ENCODE data around the gene SRGN. TPM values are rescaled to one million over a fixed set of nuclear protein-coding genes. Genes with fewer than 3 reads are reported as not detected.
A peak's percentile ranks its signal among the peaks of the same experiment; 100 is the strongest.

The SRGN gene
- total and polyA plus RNA-seq, 2 of the 13 experiments (the other 11 are each of a cell fraction or from before 2014, with no cell fraction given) = 0.09 TPM; not detected in 1

DNA sequence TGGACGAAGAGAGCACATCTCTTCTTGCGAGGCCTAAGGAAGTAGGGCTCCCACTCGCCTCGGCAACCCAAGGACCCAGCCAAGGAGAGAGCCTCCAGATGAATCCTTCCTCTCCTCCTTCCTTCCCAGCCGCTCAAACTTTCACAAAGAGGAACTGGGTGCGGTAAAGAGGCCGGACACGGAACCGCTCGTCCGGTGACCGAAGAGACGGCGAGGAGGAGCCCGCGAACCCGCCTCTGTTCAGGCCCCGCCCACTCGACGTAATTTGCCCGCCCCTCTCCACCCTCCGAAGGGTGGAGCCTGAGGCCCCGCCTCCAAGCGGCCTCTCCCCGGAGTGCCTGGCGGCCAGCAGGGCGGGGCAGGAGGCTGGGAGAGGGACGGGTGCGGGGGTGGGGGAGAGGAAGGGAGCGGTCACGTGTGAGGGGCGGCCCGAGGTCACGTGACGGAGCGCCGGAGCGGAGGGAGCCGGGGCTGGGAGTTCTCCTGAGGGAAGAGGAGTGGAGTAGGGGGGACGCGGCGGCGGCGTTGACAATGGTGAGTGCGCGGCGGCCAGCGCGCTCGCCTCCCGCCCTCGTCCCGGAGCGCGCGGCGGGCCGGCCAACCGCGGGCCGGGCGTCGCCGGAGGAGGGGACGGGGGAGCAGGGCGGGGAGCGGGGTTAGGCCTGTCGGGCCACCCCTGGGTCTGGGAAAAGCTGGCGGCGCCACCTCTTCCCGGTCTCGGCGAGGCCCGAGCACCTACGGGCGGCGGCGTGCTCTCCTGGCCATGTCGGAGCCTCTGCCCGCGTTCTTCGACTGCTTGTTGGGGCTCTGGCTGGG, 36.1 kb downstream of the SRGN start, which contains the start of gene VPS26A (continued):
- TF ChIP-seq, protein P1, sequence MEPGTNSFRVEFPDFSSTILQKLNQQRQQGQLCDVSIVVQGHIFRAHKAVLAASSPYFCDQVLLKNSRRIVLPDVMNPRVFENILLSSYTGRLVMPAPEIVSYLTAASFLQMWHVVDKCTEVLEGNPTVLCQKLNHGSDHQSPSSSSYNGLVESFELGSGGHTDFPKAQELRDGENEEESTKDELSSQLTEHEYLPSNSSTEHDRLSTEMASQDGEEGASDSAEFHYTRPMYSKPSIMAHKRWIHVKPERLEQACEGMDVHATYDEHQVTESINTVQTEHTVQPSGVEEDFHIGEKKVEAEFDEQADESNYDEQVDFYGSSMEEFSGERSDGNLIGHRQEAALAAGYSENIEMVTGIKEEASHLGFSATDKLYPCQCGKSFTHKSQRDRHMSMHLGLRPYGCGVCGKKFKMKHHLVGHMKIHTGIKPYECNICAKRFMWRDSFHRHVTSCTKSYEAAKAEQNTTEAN (CRISPR knock-in tag; conservative IDR thresholded peaks at IDR 0.05) = no peak
- peak; percentile 22; the same call in 1 of the 2 replicates for TF ChIP-seq ZSCAN31 (CRISPR knock-in tag; IDR thresholded peaks at IDR 0.05; ENCODE audit: low read depth)
- TF ChIP-seq SP140L (CRISPR knock-in tag; IDR thresholded peaks at IDR 0.05; ENCODE audit: borderline replicate concordance) = no peak
- no peak for TF ChIP-seq ZBTB49 (CRISPR knock-in tag; IDR thresholded peaks at IDR 0.05; ENCODE audit: borderline replicate concordance)
- no peak for TF ChIP-seq CC2D1A (CRISPR knock-in tag; IDR thresholded peaks at IDR 0.05)
- TF ChIP-seq, protein P2, sequence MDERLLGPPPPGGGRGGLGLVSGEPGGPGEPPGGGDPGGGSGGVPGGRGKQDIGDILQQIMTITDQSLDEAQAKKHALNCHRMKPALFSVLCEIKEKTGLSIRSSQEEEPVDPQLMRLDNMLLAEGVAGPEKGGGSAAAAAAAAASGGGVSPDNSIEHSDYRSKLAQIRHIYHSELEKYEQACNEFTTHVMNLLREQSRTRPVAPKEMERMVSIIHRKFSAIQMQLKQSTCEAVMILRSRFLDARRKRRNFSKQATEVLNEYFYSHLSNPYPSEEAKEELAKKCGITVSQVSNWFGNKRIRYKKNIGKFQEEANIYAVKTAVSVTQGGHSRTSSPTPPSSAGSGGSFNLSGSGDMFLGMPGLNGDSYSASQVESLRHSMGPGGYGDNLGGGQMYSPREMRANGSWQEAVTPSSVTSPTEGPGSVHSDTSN (CRISPR knock-in tag; IDR thresholded peaks at IDR 0.05) = no peak
- TF ChIP-seq BHLHE40 (IDR thresholded peaks at IDR 0.05; ENCODE audit: low read length) = peak; percentile 99
- no peak for TF ChIP-seq ZNF33A (CRISPR knock-in tag; IDR thresholded peaks at IDR 0.05; ENCODE audit: borderline replicate concordance)
- no peak; the same call in 1 of the 2 replicates for TF ChIP-seq ZNF772 (CRISPR knock-in tag; IDR thresholded peaks at IDR 0.05)
- no peak; the same call in 1 of the 2 replicates for TF ChIP-seq ZNF691 (CRISPR knock-in tag; IDR thresholded peaks at IDR 0.05; ENCODE audit: borderline replicate concordance, low read depth)
- 0 out of 2 replicates have a peak, but pooled peaks have one; percentile 82 for TF ChIP-seq ZNF512B (CRISPR knock-in tag; IDR thresholded peaks at IDR 0.05; ENCODE audit: borderline replicate concordance)
- TF ChIP-seq ZNF709 (CRISPR knock-in tag; IDR thresholded peaks at IDR 0.05) = peak; percentile 77
- TF ChIP-seq XRCC5 (optimal IDR thresholded peaks at IDR 0.05; ENCODE audit: low read length) = peak; percentile 48
- TF ChIP-seq SAP130 (CRISPR knock-in tag; IDR thresholded peaks at IDR 0.05; ENCODE audit: low read depth) = peak; percentile 87
- no peak for TF ChIP-seq ZNF3 (CRISPR knock-in tag; IDR thresholded peaks at IDR 0.05)
- peak; percentile 31 for TF ChIP-seq ERF (CRISPR knock-in tag; IDR thresholded peaks at IDR 0.05)
- TF ChIP-seq MXI1 (IDR thresholded peaks at IDR 0.05; ENCODE audit: borderline replicate concordance, low read depth, low read length) = 0 out of 3 replicates have a peak, but pooled peaks have one; percentile 39
